ENCODE data around the gene TMEM272. TPM values are rescaled to one million over a fixed set of nuclear protein-coding genes. Genes with fewer than 3 reads are reported as not detected.

TMEM272 gene
- total and polyA plus RNA-seq, 9 of the 15 experiments (the other 6 are each of a cell fraction or from before 2014, with no cell fraction given): 0.04 to 0.16 (median 0.06) TPM; not detected in 2

GRCh38 chr13:51848674-51849073 lies 3.7 kb upstream of the TMEM272 start:
- in situ Hi-C loops (cut with MboI): no loop called here
- intact Hi-C loops (cut with micrococcal nuclease): loop anchor here (1.0 to 5.0 kb wide), 2 partner anchors 33 to 279 kb away; partner anchors contain the start of gene NEK5
- H3K27ac ChIP-seq (ENCODE audit: extremely low read depth, low read depth, low read length): no peak overlapping the region
- H3K9me1 ChIP-seq (ENCODE audit: control insufficient read depth, insufficient read depth, low read length): no peaks in the 10 kb centered on the region
- ChIA-PET CTCF (ENCODE audit: low intra/inter-chr PET ratio) (no interaction called here), POLR2A (no interaction called here)
- 35% methylated on average over 4 of the region's 4 CpGs for WGBS (ENCODE audit: insufficient coverage, low coverage, missing lambda C conversion rate)
- no peaks in the 10 kb centered on the region for H4K20me1 ChIP-seq (replicated peaks; ENCODE audit: control insufficient read depth, insufficient read depth, low read length)
- no TSS peak for BruUV-seq (replicated peaks)
- DNase-seq (ENCODE audit: extremely low read depth in 1 of 4, low spot score in 3 of 4) (no peak), ATAC-seq (no peak), FAIRE-seq (no peak)
- no peaks in the 10 kb centered on the region for H3K9me3 ChIP-seq (replicated peaks; ENCODE audit: control insufficient read depth, insufficient read depth, low read depth, low read length)
- H3K36me3 ChIP-seq (ENCODE audit: control insufficient read depth, insufficient read depth, low read length): no peaks in the 10 kb centered on the region
- H3K4me1 ChIP-seq (replicated peaks in 1 of 2; ENCODE audit: control insufficient read depth in 2 of 2, insufficient read depth in 2 of 2, low read length in 2 of 2): peaks cover 0 to 6% of the 10 kb centered on the region in 2 experiments; a peak in 3 of 5 replicates
- H3K4me3 ChIP-seq: no peak overlapping the region
- H3K9ac ChIP-seq (ENCODE audit: insufficient read depth in 1 of 2, low read depth in 2 of 2, low read length in 2 of 2): no peak overlapping the region
- H2AFZ ChIP-seq (ENCODE audit: low read depth, low read length): no peak overlapping the region
- no peaks in the 10 kb centered on the region for H3K79me2 ChIP-seq (ENCODE audit: control insufficient read depth, insufficient read depth, low read length)
- H3K27me3 ChIP-seq (ENCODE audit: control insufficient read depth in 2 of 2, insufficient read depth in 2 of 2, low read length in 2 of 2): no peaks in the 10 kb centered on the region
- no peak overlapping the region for H3K4me2 ChIP-seq (ENCODE audit: insufficient read depth, low read length)
- TF ChIP-seq POU5F1 (IDR thresholded peaks at IDR 0.05; ENCODE audit: borderline replicate concordance, low read depth, low read length, partially characterized antibody) (no peak), GTF2E2 (tag; IDR thresholded peaks at IDR 0.05) (no peak), ARID3B (CRISPR knock-in tag; IDR thresholded peaks at IDR 0.05; ENCODE audit: borderline replicate concordance) (no peak), ETV1 (tag; conservative IDR thresholded peaks at IDR 0.05; ENCODE audit: low read depth) (no peak), ZBTB17 (CRISPR knock-in tag; IDR thresholded peaks at IDR 0.05) (no peak), FOXK1 (CRISPR knock-in tag; IDR thresholded peaks at IDR 0.05; ENCODE audit: borderline replicate concordance) (no peak), SRF (CRISPR knock-in tag; IDR thresholded peaks at IDR 0.05) (no peak), ZNF398 (CRISPR knock-in tag; IDR thresholded peaks at IDR 0.05) (no peak), ZC3H4 (CRISPR knock-in tag; IDR thresholded peaks at IDR 0.05; ENCODE audit: borderline replicate concordance) (no peak), BMI1 (IDR thresholded peaks at IDR 0.05; ENCODE audit: low read length) (no peak), HMGXB4 (CRISPR knock-in tag; IDR thresholded peaks at IDR 0.05) (no peak)
